CD4-positive, CD25-positive, alpha-beta regulatory T cell (primary cell): ENCODE results near the gene HDAC3. TPM values are rescaled to one million over a fixed set of nuclear protein-coding genes. Genes with fewer than 3 reads are reported as not detected.

Experiments used
- ATAC-seq, 2 donors: fragments of 150-1000 bp; cut with Tn5 transposase; one replicate each; pipeline ENCODE4 v1.10.0; 2021; ENCODE audit warnings: low read depth in 2 of 2, moderate number of reproducible peaks in 2 of 2, moderate library complexity in 1 of 2
- DNase-seq, 3 donors: peaks; one replicate each; pipeline versions ENCODE4 v3.0.0 to v3.0.0-alpha.2; 2012 to 2022; ENCODE audit warnings: mixed read lengths in 1 of 3
- H3K27ac ChIP-seq: one replicate; pipeline ENCODE4 v1.7.0; 2013; ENCODE audit warnings: mild to moderate bottlenecking, low read length; ENCODE audit not compliant: insufficient read depth, poor library complexity, severe bottlenecking
- H3K27me3 ChIP-seq: one replicate; pipeline ENCODE4 v1.7.0; 2013; ENCODE audit warnings: low read length; ENCODE audit not compliant: control insufficient read depth, insufficient read depth
- H3K36me3 ChIP-seq: one replicate; pipeline ENCODE4 v1.7.0; 2013; ENCODE audit warnings: mild to moderate bottlenecking, low read length, moderate library complexity; ENCODE audit not compliant: control insufficient read depth, insufficient read depth
- H3K4me1 ChIP-seq: 2 replicates; pipeline ENCODE4 v1.7.0; 2013; ENCODE audit warnings: mild to moderate bottlenecking, low read length; ENCODE audit not compliant: insufficient read depth, control insufficient read depth, poor library complexity, severe bottlenecking
- H3K4me3 ChIP-seq: one replicate; pipeline ENCODE4 v1.7.0; 2013; ENCODE audit warnings: low read depth, mild to moderate bottlenecking, low read length, moderate library complexity
- H3K9me3 ChIP-seq, 2 experiments: 1 replicate in 1 of 2; 2 replicates in 1 of 2; pipeline ENCODE4 v1.7.0; 2013; ENCODE audit warnings: low read length in 2 of 2, mild to moderate bottlenecking in 1 of 2, moderate library complexity in 1 of 2; ENCODE audit not compliant: control insufficient read depth in 2 of 2
- H3K27ac Mint-ChIP-seq, 3 donors: one replicate each; pipeline ENCODE4 v1.8.0; 2020 to 2022; ENCODE audit warnings: mild to moderate bottlenecking in 3 of 3, mixed read lengths in 3 of 3, moderate library complexity in 2 of 3
- H3K27me3 Mint-ChIP-seq: one replicate; pipeline ENCODE4 v1.8.0; 2022; ENCODE audit warnings: mild to moderate bottlenecking, mixed read lengths
- H3K36me3 Mint-ChIP-seq: one replicate; pipeline ENCODE4 v1.8.0; 2020; ENCODE audit warnings: mixed read lengths
- H3K4me1 Mint-ChIP-seq, 4 donors: one replicate each; pipeline ENCODE4 v1.8.0; 2020 to 2022; ENCODE audit warnings: mixed read lengths in 4 of 4, mild to moderate bottlenecking in 1 of 4
- H3K4me3 Mint-ChIP-seq, 4 donors: one replicate each; pipeline ENCODE4 v1.8.0; 2020 to 2022; ENCODE audit warnings: mild to moderate bottlenecking in 4 of 4, mixed read lengths in 4 of 4, moderate library complexity in 3 of 4
- H3K9me3 Mint-ChIP-seq, 7 donors: one replicate each; pipeline ENCODE4 v1.8.0; 2020 to 2022; ENCODE audit warnings: mixed read lengths in 7 of 7, mild to moderate bottlenecking in 3 of 7, moderate library complexity in 2 of 7
- polyA plus RNA-seq, 4 donors: library from polyadenylated mRNA; unstranded; fragments of 300-500 nt; fragmentation: Illumina TruSeq; gene quantifications; one replicate each; pipeline ENCODE4 v1.2.3, GENCODE V29; 2021
- total RNA-seq: library from RNA; stranded (reverse); gene quantifications from one replicate; pipeline ENCODE4 v1.2.3, GENCODE V29; 2022

The HDAC3 gene
- total and polyA plus RNA-seq, 5 donors from 2014 or later = 83.9 to 102 (median 96.0) TPM

GRCh38 chr5:141665995-141666940 lies 29.6 kb upstream of the HDAC3 start:
- peak overlapping the region in 1 of 3 donors; percentile 67 for H3K27ac Mint-ChIP-seq
- Histone ChIP-seq H3K27me3 (no peaks in the 10 kb centered on the region), H3K4me3 (no peak overlapping the region), H3K27ac (no peak overlapping the region), H3K4me1 (peaks cover 3% of the 10 kb centered on the region), H3K36me3 (no peaks in the 10 kb centered on the region), H3K9me3 (no peaks in the 10 kb centered on the region)
- H3K4me3 Mint-ChIP-seq = no peak overlapping the region
- ATAC-seq (no peak), DNase-seq (no peak)
- peaks cover 0 to 6% (median 3%) of the 10 kb centered on the region in 4 donors for H3K4me1 Mint-ChIP-seq
- H3K27me3 Mint-ChIP-seq = peaks cover 4% of the 10 kb centered on the region
- no peaks in the 10 kb centered on the region for H3K36me3 Mint-ChIP-seq
- no peaks in the 10 kb centered on the region for H3K9me3 Mint-ChIP-seq

- Histone ChIP-seq H3K36me3 (no peaks in the 10 kb centered on the region), H3K27ac (no peak overlapping the region), H3K4me3 (no peak overlapping the region), H3K27me3 (no peaks in the 10 kb centered on the region), H3K9me3 (no peaks in the 10 kb centered on the region), H3K4me1 (peaks cover 3% of the 10 kb centered on the region)
- Mint-ChIP-seq H3K27me3 (peaks cover 4% of the 10 kb centered on the region), H3K4me1 (peaks cover 0 to 6% (median 3%) of the 10 kb centered on the region in 4 donors), H3K4me3 (no peak overlapping the region), H3K36me3 (no peaks in the 10 kb centered on the region), H3K27ac (no peak overlapping the region), H3K9me3 (no peaks in the 10 kb centered on the region)
- ATAC-seq (peak; percentile 76 to 83), DNase-seq (peak; percentile 52 to 76 (median 67))
These were observed 28.2 kb upstream of the HDAC3 start for GRCh38 chr5:141664733-141665461.

GRCh38 chr5:141663506-141663905 lies 26.9 kb upstream of the HDAC3 start:
- H3K9me3 ChIP-seq = no peaks in the 10 kb centered on the region
- H3K27ac ChIP-seq = no peak overlapping the region
- DNase-seq (no peak), ATAC-seq (no peak)
- Mint-ChIP-seq H3K4me3 (no peak overlapping the region), H3K4me1 (peaks cover 0 to 6% (median 3%) of the 10 kb centered on the region in 4 donors), H3K27me3 (peaks cover under 1% of the 10 kb centered on the region), H3K9me3 (no peaks in the 10 kb centered on the region), H3K27ac (no peak overlapping the region), H3K36me3 (no peaks in the 10 kb centered on the region)
- no peaks in the 10 kb centered on the region for H3K36me3 ChIP-seq
- no peaks in the 10 kb centered on the region for H3K27me3 ChIP-seq
- no peak overlapping the region for H3K4me3 ChIP-seq
- H3K4me1 ChIP-seq = peaks cover 3% of the 10 kb centered on the region

- no peaks in the 10 kb centered on the region for H3K9me3 Mint-ChIP-seq
- H3K4me3 Mint-ChIP-seq = no peak overlapping the region
- peaks cover 3% of the 10 kb centered on the region for H3K4me1 ChIP-seq
- H3K27me3 ChIP-seq = no peaks in the 10 kb centered on the region
- no peaks in the 10 kb centered on the region for H3K36me3 ChIP-seq
- H3K27me3 Mint-ChIP-seq = no peaks in the 10 kb centered on the region
- H3K4me1 Mint-ChIP-seq = peaks cover 0 to 6% (median 3%) of the 10 kb centered on the region in 4 donors
- DNase-seq (no peak), ATAC-seq (no peak)
- H3K27ac ChIP-seq = no peak overlapping the region
- no peaks in the 10 kb centered on the region for H3K36me3 Mint-ChIP-seq
- no peak overlapping the region for H3K27ac Mint-ChIP-seq
- no peaks in the 10 kb centered on the region for H3K9me3 ChIP-seq
- H3K4me3 ChIP-seq = no peak overlapping the region
These were observed 25.4 kb upstream of the HDAC3 start for GRCh38 chr5:141662028-141662427.

- DNase-seq (no peak), ATAC-seq (no peak)
- no peaks in the 10 kb centered on the region for H3K9me3 Mint-ChIP-seq
- H3K4me3 Mint-ChIP-seq = no peak overlapping the region
- no peaks in the 10 kb centered on the region for H3K27me3 Mint-ChIP-seq
- no peaks in the 10 kb centered on the region for H3K9me3 ChIP-seq
- no peak overlapping the region for H3K27ac ChIP-seq
- no peaks in the 10 kb centered on the region for H3K27me3 ChIP-seq
- no peak overlapping the region for H3K4me3 ChIP-seq
- no peak overlapping the region for H3K27ac Mint-ChIP-seq
- no peaks in the 10 kb centered on the region for H3K36me3 ChIP-seq
- H3K4me1 ChIP-seq = no peaks in the 10 kb centered on the region
- peaks cover 0 to 6% (median 5%) of the 10 kb centered on the region in 4 donors for H3K4me1 Mint-ChIP-seq
- no peaks in the 10 kb centered on the region for H3K36me3 Mint-ChIP-seq
These were observed 21.4 kb upstream of the HDAC3 start for GRCh38 chr5:141657937-141658545.

- Mint-ChIP-seq H3K36me3 (no peaks in the 10 kb centered on the region), H3K4me3 (no peak overlapping the region), H3K27me3 (no peaks in the 10 kb centered on the region), H3K9me3 (no peaks in the 10 kb centered on the region), H3K27ac (no peak overlapping the region), H3K4me1 (peaks cover 3 to 10% (median 9%) of the 10 kb centered on the region in 4 donors)
- no peak for ATAC-seq
- no peaks in the 10 kb centered on the region for H3K36me3 ChIP-seq
- H3K9me3 ChIP-seq = no peaks in the 10 kb centered on the region
- H3K27ac ChIP-seq = no peak overlapping the region
- no peak overlapping the region for H3K4me3 ChIP-seq
- DNase-seq = no peak
- no peaks in the 10 kb centered on the region for H3K4me1 ChIP-seq
- H3K27me3 ChIP-seq = no peaks in the 10 kb centered on the region
These were observed 20.8 kb upstream of the HDAC3 start for GRCh38 chr5:141657404-141657803.

GRCh38 chr5:141656396-141656795 lies 19.7 kb upstream of the HDAC3 start:
- Histone ChIP-seq H3K4me3 (no peak overlapping the region), H3K9me3 (no peaks in the 10 kb centered on the region), H3K36me3 (no peaks in the 10 kb centered on the region), H3K27me3 (no peaks in the 10 kb centered on the region), H3K27ac (no peak overlapping the region), H3K4me1 (peaks cover 9% of the 10 kb centered on the region)
- no peaks in the 10 kb centered on the region for H3K9me3 Mint-ChIP-seq
- DNase-seq = no peak
- H3K4me3 Mint-ChIP-seq = peak overlapping the region in 1 of 4 donors; percentile 45
- H3K36me3 Mint-ChIP-seq = no peaks in the 10 kb centered on the region
- H3K4me1 Mint-ChIP-seq = peaks cover 9 to 20% (median 16%) of the 10 kb centered on the region in 4 donors
- no peak overlapping the region for H3K27ac Mint-ChIP-seq
- ATAC-seq = no peak
- H3K27me3 Mint-ChIP-seq = no peaks in the 10 kb centered on the region
